ENCODE results near the gene KRT77. TPM values are rescaled to one million over a fixed set of nuclear protein-coding genes. Genes with fewer than 3 reads are reported as not detected.

The KRT77 gene
- polyA plus RNA-seq, 3 donors, result not detected

GRCh38 chr12:52660934-52661499 lies 42.3 kb downstream of the KRT77 start:
- Mint-ChIP-seq H3K27me3 (ENCODE audit: low read depth in 3 of 3) (peaks cover 0 to 4% (median 2%) of the 10 kb centered on the region in 3 donors), H3K4me1 (no peaks in the 10 kb centered on the region), H3K9me3 (peaks cover 0 to 2% (median 0%) of the 10 kb centered on the region in 7 donors), H3K27ac (no peak overlapping the region), H3K4me3 (no peak overlapping the region), H3K36me3 (no peaks in the 10 kb centered on the region)
- DNase-seq, result no peak
- H3K27ac ChIP-seq (ENCODE audit: low read depth in 1 of 2, low read length in 2 of 2), result no peak overlapping the region
- H4K20me1 ChIP-seq (ENCODE audit: insufficient read depth, low read length), result no peaks in the 10 kb centered on the region
- H3K36me3 ChIP-seq (replicated peaks in 1 of 2; ENCODE audit: control insufficient read depth in 1 of 2, insufficient read depth in 2 of 2, low read length in 2 of 2), result no peaks in the 10 kb centered on the region
- no peaks in the 10 kb centered on the region for H3K9me3 ChIP-seq (replicated peaks in 1 of 2; ENCODE audit: control insufficient read depth in 1 of 2, insufficient read depth in 1 of 2, low read length in 2 of 2)
- no peak overlapping the region for H3K4me3 ChIP-seq (replicated peaks in 1 of 3; ENCODE audit: low read depth in 2 of 3, low read length in 3 of 3)
- no peaks in the 10 kb centered on the region for H3K27me3 ChIP-seq (ENCODE audit: control insufficient read depth in 2 of 2, insufficient read depth in 2 of 2, low read length in 2 of 2)
- H2AFZ ChIP-seq (ENCODE audit: insufficient read depth, low read depth, low read length, poor library complexity, severe bottlenecking), result no peak overlapping the region
- 100% methylated on average over 1 of the region's 3 CpGs for WGBS (ENCODE audit: insufficient coverage)
- intact Hi-C loops (cut with micrococcal nuclease), result no loop called here
- no peak for TF ChIP-seq CTCF (IDR thresholded peaks at IDR 0.05)
- H3K9ac ChIP-seq (ENCODE audit: insufficient read depth, low read length, poor library complexity, severe bottlenecking), result no peak overlapping the region
- no peak overlapping the region for H3K4me2 ChIP-seq (replicated peaks; ENCODE audit: extremely low read depth, low read length, poor library complexity, severe bottlenecking)
- H3K79me2 ChIP-seq (ENCODE audit: insufficient read depth, low read length), result no peaks in the 10 kb centered on the region
- no peaks in the 10 kb centered on the region for H3K4me1 ChIP-seq (ENCODE audit: control insufficient read depth in 1 of 2, insufficient read depth in 2 of 2, low read length in 2 of 2)

GRCh38 chr12:52659951-52660350 lies 43.4 kb downstream of the KRT77 start:
- H3K79me2 ChIP-seq (ENCODE audit: insufficient read depth, low read length), result no peaks in the 10 kb centered on the region
- intact Hi-C loops (cut with micrococcal nuclease), result no loop called here
- H4K20me1 ChIP-seq (ENCODE audit: insufficient read depth, low read length), result no peaks in the 10 kb centered on the region
- H3K9ac ChIP-seq (ENCODE audit: insufficient read depth, low read length, poor library complexity, severe bottlenecking), result no peak overlapping the region
- no peak overlapping the region for H3K27ac ChIP-seq (ENCODE audit: low read depth in 1 of 2, low read length in 2 of 2)
- H3K27me3 ChIP-seq (ENCODE audit: control insufficient read depth in 2 of 2, insufficient read depth in 2 of 2, low read length in 2 of 2), result no peaks in the 10 kb centered on the region
- TF ChIP-seq CTCF (IDR thresholded peaks at IDR 0.05), result no peak
- 84% methylated on average over 4 of the region's 4 CpGs for WGBS (ENCODE audit: insufficient coverage)
- peaks cover 0 to 2% (median 0%) of the 10 kb centered on the region in 7 donors for H3K9me3 Mint-ChIP-seq
- no peak overlapping the region for H3K4me2 ChIP-seq (replicated peaks; ENCODE audit: extremely low read depth, low read length, poor library complexity, severe bottlenecking)
- H3K36me3 Mint-ChIP-seq, result no peaks in the 10 kb centered on the region
- H3K36me3 ChIP-seq (replicated peaks in 1 of 2; ENCODE audit: control insufficient read depth in 1 of 2, insufficient read depth in 2 of 2, low read length in 2 of 2), result no peaks in the 10 kb centered on the region
- peaks cover 0 to 8% (median 2%) of the 10 kb centered on the region in 3 donors for H3K27me3 Mint-ChIP-seq (ENCODE audit: low read depth in 3 of 3)
- DNase-seq, result no peak
- no peaks in the 10 kb centered on the region for H3K4me1 ChIP-seq (ENCODE audit: control insufficient read depth in 1 of 2, insufficient read depth in 2 of 2, low read length in 2 of 2)
- H3K27ac Mint-ChIP-seq, result no peak overlapping the region
- no peak overlapping the region for H3K4me3 ChIP-seq (replicated peaks in 1 of 3; ENCODE audit: low read depth in 2 of 3, low read length in 3 of 3)
- no peak overlapping the region for H3K4me3 Mint-ChIP-seq
- H2AFZ ChIP-seq (ENCODE audit: insufficient read depth, low read depth, low read length, poor library complexity, severe bottlenecking), result no peak overlapping the region
- no peaks in the 10 kb centered on the region for H3K9me3 ChIP-seq (replicated peaks in 1 of 2; ENCODE audit: control insufficient read depth in 1 of 2, insufficient read depth in 1 of 2, low read length in 2 of 2)
- no peaks in the 10 kb centered on the region for H3K4me1 Mint-ChIP-seq

Measured in CD14-positive monocyte (primary cell).